ENCODE results near the gene HOXB8.

DNA sequence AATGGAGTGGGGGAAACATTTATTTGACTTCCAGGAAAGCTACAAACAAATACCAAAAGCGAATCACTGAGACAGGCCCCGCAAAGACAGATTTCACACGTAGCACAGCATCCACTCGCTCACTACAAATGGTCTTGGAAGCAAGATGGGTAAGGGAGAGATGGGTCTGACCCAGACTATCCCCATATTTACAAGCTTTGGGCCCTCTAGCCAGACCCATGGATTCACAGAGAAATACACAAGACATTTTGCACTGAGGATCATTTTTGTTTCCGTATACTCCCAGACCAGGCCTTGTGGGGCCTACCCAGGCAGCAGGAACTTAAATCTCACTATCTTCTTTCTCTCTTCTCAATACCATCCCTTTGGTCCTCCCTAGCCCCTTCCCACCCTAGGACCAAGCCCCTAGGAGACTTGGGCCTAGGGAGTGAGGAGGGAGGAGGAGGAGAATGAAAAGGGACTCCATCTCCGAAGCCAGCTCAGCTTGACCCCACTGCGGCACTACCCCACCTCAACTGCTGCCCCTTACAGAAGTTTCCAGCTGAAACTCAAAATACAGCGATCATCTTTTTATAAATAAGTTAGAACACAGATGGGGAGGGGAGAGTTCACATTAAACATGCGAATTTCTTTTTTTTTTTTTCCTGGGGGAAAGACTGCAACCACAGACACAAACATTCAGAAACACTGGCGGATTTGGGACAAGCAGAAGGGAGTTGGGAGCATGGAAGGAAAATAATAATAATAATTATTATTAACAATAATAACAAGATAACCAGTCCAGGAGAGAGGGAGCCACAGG is 23.6 kb downstream of the HOXB8 start:
- TF ChIP-seq, protein P1, sequence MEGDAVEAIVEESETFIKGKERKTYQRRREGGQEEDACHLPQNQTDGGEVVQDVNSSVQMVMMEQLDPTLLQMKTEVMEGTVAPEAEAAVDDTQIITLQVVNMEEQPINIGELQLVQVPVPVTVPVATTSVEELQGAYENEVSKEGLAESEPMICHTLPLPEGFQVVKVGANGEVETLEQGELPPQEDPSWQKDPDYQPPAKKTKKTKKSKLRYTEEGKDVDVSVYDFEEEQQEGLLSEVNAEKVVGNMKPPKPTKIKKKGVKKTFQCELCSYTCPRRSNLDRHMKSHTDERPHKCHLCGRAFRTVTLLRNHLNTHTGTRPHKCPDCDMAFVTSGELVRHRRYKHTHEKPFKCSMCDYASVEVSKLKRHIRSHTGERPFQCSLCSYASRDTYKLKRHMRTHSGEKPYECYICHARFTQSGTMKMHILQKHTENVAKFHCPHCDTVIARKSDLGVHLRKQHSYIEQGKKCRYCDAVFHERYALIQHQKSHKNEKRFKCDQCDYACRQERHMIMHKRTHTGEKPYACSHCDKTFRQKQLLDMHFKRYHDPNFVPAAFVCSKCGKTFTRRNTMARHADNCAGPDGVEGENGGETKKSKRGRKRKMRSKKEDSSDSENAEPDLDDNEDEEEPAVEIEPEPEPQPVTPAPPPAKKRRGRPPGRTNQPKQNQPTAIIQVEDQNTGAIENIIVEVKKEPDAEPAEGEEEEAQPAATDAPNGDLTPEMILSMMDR (conservative IDR thresholded peaks at IDR 0.05; ENCODE audit: low read depth, low read length), result no peak
- no peak for TF ChIP-seq EZH2phosphoT487 (IDR thresholded peaks at IDR 0.05; ENCODE audit: borderline replicate concordance, low read length)
- TF ChIP-seq EZH2 (IDR thresholded peaks at IDR 0.05; ENCODE audit: low read length, unreplicated experiment), result no peak

Data from PC-3 (cell line).